ENCODE measurements around the gene USH2A. TPM values are rescaled to one million over a fixed set of nuclear protein-coding genes. Genes with fewer than 3 reads are reported as not detected.

USH2A gene
- total RNA-seq, 1 donor from 2014 or later = not detected

DNA sequence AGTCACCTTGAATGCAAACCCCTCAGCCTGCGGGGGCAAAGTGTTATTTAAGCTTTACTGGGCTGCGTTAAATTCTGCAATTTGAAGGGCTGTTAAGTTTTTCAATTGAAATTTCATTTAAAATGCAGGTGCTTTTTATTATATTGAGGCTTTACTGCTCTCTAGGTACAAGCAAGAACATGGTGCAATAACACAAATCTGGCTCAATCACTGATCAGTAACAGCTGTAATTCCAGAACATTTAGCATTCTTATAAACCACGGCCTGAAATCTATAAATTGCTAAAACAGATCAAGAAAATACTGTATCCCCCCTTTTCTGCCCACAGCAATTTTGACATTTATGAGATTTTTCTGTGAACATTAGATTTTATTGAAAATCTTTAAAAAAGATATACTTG is 533.4 kb downstream of the USH2A start:
- TF ChIP-seq, protein P1, sequence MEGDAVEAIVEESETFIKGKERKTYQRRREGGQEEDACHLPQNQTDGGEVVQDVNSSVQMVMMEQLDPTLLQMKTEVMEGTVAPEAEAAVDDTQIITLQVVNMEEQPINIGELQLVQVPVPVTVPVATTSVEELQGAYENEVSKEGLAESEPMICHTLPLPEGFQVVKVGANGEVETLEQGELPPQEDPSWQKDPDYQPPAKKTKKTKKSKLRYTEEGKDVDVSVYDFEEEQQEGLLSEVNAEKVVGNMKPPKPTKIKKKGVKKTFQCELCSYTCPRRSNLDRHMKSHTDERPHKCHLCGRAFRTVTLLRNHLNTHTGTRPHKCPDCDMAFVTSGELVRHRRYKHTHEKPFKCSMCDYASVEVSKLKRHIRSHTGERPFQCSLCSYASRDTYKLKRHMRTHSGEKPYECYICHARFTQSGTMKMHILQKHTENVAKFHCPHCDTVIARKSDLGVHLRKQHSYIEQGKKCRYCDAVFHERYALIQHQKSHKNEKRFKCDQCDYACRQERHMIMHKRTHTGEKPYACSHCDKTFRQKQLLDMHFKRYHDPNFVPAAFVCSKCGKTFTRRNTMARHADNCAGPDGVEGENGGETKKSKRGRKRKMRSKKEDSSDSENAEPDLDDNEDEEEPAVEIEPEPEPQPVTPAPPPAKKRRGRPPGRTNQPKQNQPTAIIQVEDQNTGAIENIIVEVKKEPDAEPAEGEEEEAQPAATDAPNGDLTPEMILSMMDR (IDR thresholded peaks at IDR 0.05) = no peak
- Histone ChIP-seq H3K27ac (no peak overlapping the region), H3K9me3 (no peaks in the 10 kb centered on the region), H3K36me3 (no peaks in the 10 kb centered on the region), H3K27me3 (no peaks in the 10 kb centered on the region), H3K4me1 (no peaks in the 10 kb centered on the region), H3K4me3 (no peak overlapping the region)
- intact Hi-C loops (cut with DNase I) = no loop called here
- no peak for DNase-seq
- no peak for ATAC-seq

DNA sequence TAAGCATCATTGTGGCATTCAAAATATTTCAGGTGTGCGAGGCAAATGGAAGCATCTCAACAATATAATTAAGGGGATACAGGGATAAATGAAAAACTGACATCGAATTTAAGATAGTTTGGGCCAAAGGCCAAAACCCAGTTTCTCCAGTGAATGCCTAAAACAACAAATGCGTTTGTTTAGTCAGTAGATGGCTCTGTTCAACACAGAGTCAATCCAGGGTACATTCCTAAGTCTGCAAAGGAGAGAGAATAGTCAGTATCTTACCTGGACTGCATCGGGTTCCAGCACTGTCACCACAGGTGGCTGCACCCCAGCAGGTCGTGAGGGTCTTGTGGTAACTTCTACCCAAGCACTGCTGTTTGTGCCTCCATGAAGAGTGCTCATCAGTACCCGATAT is 535.1 kb downstream of the USH2A start:
- Histone ChIP-seq H3K9me3 (no peaks in the 10 kb centered on the region), H3K27me3 (no peaks in the 10 kb centered on the region), H3K36me3 (no peaks in the 10 kb centered on the region), H3K4me1 (no peaks in the 10 kb centered on the region), H3K27ac (no peak overlapping the region), H3K4me3 (no peak overlapping the region)
- DNase-seq (no peak), ATAC-seq (no peak)
- TF ChIP-seq, protein P1 (IDR thresholded peaks at IDR 0.05) = no peak
- intact Hi-C loops (cut with DNase I) = no loop called here

DNA sequence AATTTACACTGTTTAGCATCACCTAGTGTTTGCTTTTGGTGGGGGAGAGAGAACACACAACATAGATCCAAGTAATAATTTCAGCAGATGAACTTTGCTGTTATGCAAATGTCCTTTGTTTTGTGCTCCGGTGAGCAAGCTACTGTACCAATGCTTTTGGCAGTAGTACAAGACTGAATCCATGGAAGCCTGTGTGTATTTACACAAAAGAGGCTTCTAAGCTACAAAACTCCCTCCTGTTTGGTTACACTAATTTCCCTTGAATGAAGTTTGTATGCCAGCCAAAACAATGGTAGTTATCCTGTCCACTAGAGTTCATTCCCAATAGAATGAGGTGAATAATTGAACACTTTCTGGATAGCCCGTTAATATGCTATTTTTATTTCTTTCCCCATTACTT is 535.6 kb downstream of the USH2A start:
- TF ChIP-seq, protein P1 (IDR thresholded peaks at IDR 0.05) = no peak
- H3K27ac ChIP-seq = no peak overlapping the region
- no peaks in the 10 kb centered on the region for H3K4me1 ChIP-seq
- DNase-seq (no peak), ATAC-seq (no peak)
- H3K27me3 ChIP-seq = no peaks in the 10 kb centered on the region
- H3K36me3 ChIP-seq = no peaks in the 10 kb centered on the region
- intact Hi-C loops (cut with DNase I) = no loop called here
- H3K9me3 ChIP-seq = no peaks in the 10 kb centered on the region
- H3K4me3 ChIP-seq = no peak overlapping the region

DNA sequence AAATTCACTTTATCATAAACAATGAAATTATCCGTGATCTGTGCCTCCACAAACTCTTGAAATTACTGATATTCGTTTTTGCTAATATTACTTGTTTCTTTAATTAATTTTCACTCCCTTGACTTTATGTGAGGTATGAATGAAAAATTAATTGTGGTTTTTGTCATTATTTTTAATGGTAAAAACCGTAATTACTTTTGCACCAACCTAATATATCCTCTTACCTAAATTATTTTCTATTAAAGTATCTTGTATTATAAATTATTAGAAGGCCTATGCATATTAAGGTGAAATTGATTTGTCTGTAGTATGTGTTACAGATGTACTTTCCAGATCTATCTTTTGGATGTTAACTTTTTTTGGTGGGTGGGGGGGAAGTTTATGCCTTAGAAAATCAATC is 540.2 kb downstream of the USH2A start:
- TF ChIP-seq, protein P1 (IDR thresholded peaks at IDR 0.05) = no peak
- intact Hi-C loops (cut with DNase I) = no loop called here
- H3K27ac ChIP-seq = no peak overlapping the region
- no peak for DNase-seq
- H3K36me3 ChIP-seq = no peaks in the 10 kb centered on the region
- H3K4me1 ChIP-seq = no peaks in the 10 kb centered on the region
- no peak for ATAC-seq
- no peaks in the 10 kb centered on the region for H3K9me3 ChIP-seq
- H3K4me3 ChIP-seq = no peak overlapping the region
- no peaks in the 10 kb centered on the region for H3K27me3 ChIP-seq

DNA sequence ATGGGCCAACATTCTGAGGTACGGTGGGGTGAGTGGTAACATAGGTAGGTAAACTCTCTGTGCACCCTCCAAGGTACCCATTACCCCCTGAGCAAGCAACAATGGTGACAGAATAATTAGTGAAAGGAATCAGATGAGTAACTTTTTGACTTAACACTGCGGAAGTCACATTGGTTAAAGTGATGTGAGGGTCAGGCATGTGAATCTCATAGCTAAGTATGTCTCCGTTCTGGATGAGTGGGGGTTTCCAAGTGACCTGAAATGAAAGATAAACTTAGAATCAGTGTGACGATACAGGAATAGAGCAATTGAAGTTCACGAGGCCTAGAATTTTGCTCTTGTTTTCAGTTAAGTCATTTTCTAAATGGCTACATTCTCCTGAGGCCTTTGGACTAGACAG is 544.4 kb downstream of the USH2A start:
- TF ChIP-seq, protein P1 (IDR thresholded peaks at IDR 0.05) = no peak
- no peaks in the 10 kb centered on the region for H3K4me1 ChIP-seq
- no peaks in the 10 kb centered on the region for H3K36me3 ChIP-seq
- no peak overlapping the region for H3K27ac ChIP-seq
- DNase-seq (no peak), ATAC-seq (no peak)
- H3K27me3 ChIP-seq = no peaks in the 10 kb centered on the region
- H3K9me3 ChIP-seq = no peaks in the 10 kb centered on the region
- intact Hi-C loops (cut with DNase I) = no loop called here
- H3K4me3 ChIP-seq = no peak overlapping the region

DNA sequence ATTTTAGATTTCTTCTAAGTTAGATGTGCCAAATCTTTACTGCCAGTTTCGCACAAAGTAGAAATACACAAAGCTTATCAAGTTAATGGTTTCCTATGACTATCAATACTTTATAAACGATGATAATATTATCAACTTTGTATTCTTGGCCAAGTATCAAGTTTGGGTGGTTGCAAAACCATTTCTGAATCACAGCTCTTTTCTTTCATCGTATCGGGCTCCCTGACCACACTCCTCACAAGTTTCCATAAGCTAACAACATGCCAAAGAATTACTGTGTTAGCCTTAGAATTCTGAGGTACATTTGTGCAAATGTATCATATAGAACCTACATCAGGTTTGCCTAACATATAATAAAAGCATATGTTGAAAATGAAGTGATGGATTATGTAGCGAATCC is 545.1 kb downstream of the USH2A start:
- Histone ChIP-seq H3K9me3 (no peaks in the 10 kb centered on the region), H3K27ac (no peak overlapping the region), H3K4me3 (no peak overlapping the region), H3K4me1 (no peaks in the 10 kb centered on the region), H3K36me3 (no peaks in the 10 kb centered on the region), H3K27me3 (no peaks in the 10 kb centered on the region)
- intact Hi-C loops (cut with DNase I) = no loop called here
- DNase-seq (no peak), ATAC-seq (no peak)
- TF ChIP-seq, protein P1 (IDR thresholded peaks at IDR 0.05) = no peak
